CD1c-positive myeloid dendritic cell (primary cell): Measurements from ENCODE around the gene ITGBL1.

Experiments used
- DNase-seq: peaks from one replicate; pipeline ENCODE4 v3.0.0-alpha.2; 2016; ENCODE audit errors: extremely low spot score

ITGBL1 gene

GRCh38 chr13:101556676-101557123 is 104.2 kb downstream of the ITGBL1 start:
- no peak for DNase-seq

- DNase-seq: no peak
Measured at GRCh38 chr13:101565317-101565716, 112.8 kb downstream of the ITGBL1 start.

- DNase-seq: no peak
Measured at GRCh38 chr13:101567841-101568240, 115.4 kb downstream of the ITGBL1 start.

GRCh38 chr13:101569807-101570206 is 117.3 kb downstream of the ITGBL1 start:
- DNase-seq: no peak

GRCh38 chr13:101570410-101570809 is 117.9 kb downstream of the ITGBL1 start:
- no peak for DNase-seq

GRCh38 chr13:101572456-101572855 is 120.0 kb downstream of the ITGBL1 start:
- no peak for DNase-seq

GRCh38 chr13:101575581-101575980 is 123.1 kb downstream of the ITGBL1 start:
- no peak for DNase-seq

- no peak for DNase-seq
Measured at GRCh38 chr13:101576455-101576854, 124.0 kb downstream of the ITGBL1 start.

GRCh38 chr13:101576977-101577376 is 124.5 kb downstream of the ITGBL1 start:
- no peak for DNase-seq

GRCh38 chr13:101579281-101579802 is 126.9 kb downstream of the ITGBL1 start:
- no peak for DNase-seq

- no peak for DNase-seq
Measured at GRCh38 chr13:101584331-101584730, 131.9 kb downstream of the ITGBL1 start.

- no peak for DNase-seq
Measured at GRCh38 chr13:101590479-101590878, 138.0 kb downstream of the ITGBL1 start.

- no peak for DNase-seq
Measured at GRCh38 chr13:101594936-101595335, 142.5 kb downstream of the ITGBL1 start.

GRCh38 chr13:101596803-101597202 is 144.3 kb downstream of the ITGBL1 start:
- DNase-seq: no peak

GRCh38 chr13:101611491-101612475 is 159.3 kb downstream of the ITGBL1 start:
- no peak for DNase-seq

GRCh38 chr13:101612735-101613134 is 160.3 kb downstream of the ITGBL1 start:
- no peak for DNase-seq

- no peak for DNase-seq
Measured at GRCh38 chr13:101614491-101614890, 162.0 kb downstream of the ITGBL1 start.

GRCh38 chr13:101618440-101619187 is 166.1 kb downstream of the ITGBL1 start:
- DNase-seq: no peak

GRCh38 chr13:101621099-101621498 is 168.6 kb downstream of the ITGBL1 start:
- no peak for DNase-seq

- DNase-seq: no peak
Measured at GRCh38 chr13:101623470-101624209, 171.2 kb downstream of the ITGBL1 start.

GRCh38 chr13:101624210-101624922 is 171.9 kb downstream of the ITGBL1 start:
- no peak for DNase-seq
